GM12878 (cell line): Measurements from ENCODE around the gene KIFBP. TPM values are rescaled to one million over a fixed set of nuclear protein-coding genes. Genes with fewer than 3 reads are reported as not detected.

Experiments
- ATAC-seq: fragments of 200-7000 bp; cut with Tn5 transposase; 3 replicates; pipeline ENCODE4 v1.9.1; 2020; ENCODE audit warnings: mild to moderate bottlenecking, moderate library complexity
- BruUV-seq: library from RNA; stranded (reverse); fragments of 400-500 nt; replicated peaks from 2 replicates; lab custom pipeline; 2021; lab: Mats Ljungman, UMichigan
- CTCF ChIA-PET: fragments of 300-600 bp; sonication (Branson Sonifier 250); formaldehyde crosslinking; extraction: SDS; loops from one replicate; lab custom pipeline; 2021; ENCODE audit warnings: inconsistent platforms; lab: Yijun Ruan, JAX
- POLR2A ChIA-PET: fragments of 350-600 bp; formaldehyde crosslinking; extraction: SDS; loops from one replicate; lab custom pipeline; 2021; ENCODE audit warnings: inconsistent platforms; lab: Charles Lee
- RAD21 ChIA-PET: fragments of 300-600 bp; sonication (Branson Sonifier 250); formaldehyde crosslinking; loops from one replicate; lab custom pipeline; 2023; ENCODE audit warnings: antibody characterized with exemption; ENCODE audit not compliant: unreplicated experiment; lab: Charles Lee
- SMC1A ChIA-PET: fragments of 300-600 bp; sonication (Branson Sonifier 250); formaldehyde crosslinking; loops from one replicate; lab custom pipeline; 2023; ENCODE audit not compliant: unreplicated experiment, uncharacterized antibody; lab: Charles Lee
- DNase-seq: peaks from one replicate; pipeline ENCODE4 v3.0.0-alpha.2; 2011; ENCODE audit warnings: low read depth, low spot score
- FAIRE-seq: peaks from 3 replicates; lab custom pipeline; 2011; peaks lifted over from hg19 to GRCh38; lab: Jason Lieb, UNC
- H2AFZ ChIP-seq: 2 replicates; pipeline ENCODE4 v1.6.0; 2011; ENCODE audit warnings: low read depth, low read length, control low read depth; ENCODE audit not compliant: control insufficient read depth
- H3K27ac ChIP-seq: 2 replicates; pipeline ENCODE4 v1.5.1; 2011; ENCODE audit warnings: control low read depth; ENCODE audit not compliant: control insufficient read depth, insufficient read depth
- H3K27me3 ChIP-seq, 2 experiments: replicated peaks in 1 of 2; 2 replicates each; pipeline versions ENCODE4 v1.6.0 to v1.6.1; 2011; ENCODE audit warnings: low read length in 1 of 2; ENCODE audit not compliant: control insufficient read depth in 2 of 2, insufficient read depth in 2 of 2
- H3K36me3 ChIP-seq, 2 experiments: 2 replicates each; pipeline ENCODE4 v1.5.1; 2011; ENCODE audit warnings: low read length in 1 of 2; ENCODE audit not compliant: control insufficient read depth in 2 of 2, insufficient read depth in 2 of 2
- H3K4me1 ChIP-seq: 2 replicates; pipeline ENCODE4 v1.6.1; 2011; ENCODE audit warnings: mild to moderate bottlenecking, low read length, moderate library complexity, mixed read lengths; ENCODE audit not compliant: control insufficient read depth, insufficient read depth
- H3K4me2 ChIP-seq: 2 replicates; pipeline ENCODE4 v1.6.0; 2011; ENCODE audit warnings: control low read depth; ENCODE audit not compliant: control insufficient read depth, insufficient read depth
- H3K4me3 ChIP-seq: fragments of 200-600 bp; sonication (generic); 2 replicates; pipeline ENCODE4 v1.5.1; 2016
- H3K79me2 ChIP-seq: 2 replicates; pipeline ENCODE4 v1.6.0; 2011; ENCODE audit warnings: low read length; ENCODE audit not compliant: control insufficient read depth, insufficient read depth
- H3K9ac ChIP-seq: 2 replicates; pipeline ENCODE4 v1.8.0; 2011; ENCODE audit warnings: low read length, control low read depth, mixed read lengths; ENCODE audit not compliant: control insufficient read depth, insufficient read depth
- H3K9me3 ChIP-seq: replicated peaks from 3 replicates; pipeline ENCODE4 v1.5.1; 2011; ENCODE audit warnings: mild to moderate bottlenecking, low read length; ENCODE audit not compliant: control insufficient read depth, insufficient read depth
- H4K20me1 ChIP-seq: 2 replicates; pipeline ENCODE4 v1.6.0; 2011; ENCODE audit not compliant: control insufficient read depth, insufficient read depth
- ATF2 ChIP-seq: IDR thresholded peaks from 2 replicates; pipeline ENCODE4 v1.6.1; 2012; ENCODE audit warnings: low read length, inconsistent platforms
- BACH1 ChIP-seq: fragments of 450-650 bp; IDR thresholded peaks from 2 replicates; pipeline ENCODE4 v1.6.1; 2017; ENCODE audit warnings: mild to moderate bottlenecking, borderline replicate concordance
- BCL11A ChIP-seq: IDR thresholded peaks from 2 replicates; pipeline ENCODE4 v1.6.1; 2011; ENCODE audit warnings: low read depth, low read length
- BCLAF1 ChIP-seq: fragments of 450-650 bp; IDR thresholded peaks from 2 replicates; pipeline ENCODE4 v1.6.1; 2017; ENCODE audit warnings: antibody characterized with exemption, mild to moderate bottlenecking, moderate library complexity
- FOXK2 ChIP-seq: fragments of 450-650 bp; IDR thresholded peaks from 2 replicates; pipeline ENCODE4 v1.6.1; 2017; ENCODE audit warnings: mild to moderate bottlenecking, moderate library complexity
- FOXM1 ChIP-seq: IDR thresholded peaks from 2 replicates; pipeline ENCODE4 v1.6.1; 2012; ENCODE audit warnings: low read depth, mild to moderate bottlenecking, inconsistent platforms, low read length, moderate library complexity
- MXI1 ChIP-seq: fragments of 150-350 bp; IDR thresholded peaks from 2 replicates; pipeline ENCODE4 v1.6.1; 2011; ENCODE audit warnings: low read depth, mild to moderate bottlenecking, inconsistent platforms, low read length, improper control_type of control experiment
- NBN ChIP-seq: fragments of 450-650 bp; IDR thresholded peaks from 2 replicates; pipeline ENCODE4 v1.6.1; 2016
- NFYB ChIP-seq: IDR thresholded peaks from 2 replicates; pipeline ENCODE4 v1.6.1; 2011; ENCODE audit warnings: low read depth, mild to moderate bottlenecking, low read length, improper control_type of control experiment, moderate library complexity; ENCODE audit not compliant: insufficient read depth
- PML ChIP-seq: IDR thresholded peaks from 2 replicates; pipeline ENCODE4 v1.6.1; 2012; ENCODE audit warnings: low read length, inconsistent platforms
- PRDM15 ChIP-seq: fragments of 450-650 bp; formaldehyde crosslinking; IDR thresholded peaks from 2 replicates; pipeline ENCODE4 v1.4.0; 2020; ENCODE audit warnings: mild to moderate bottlenecking, moderate library complexity
- SPI1 ChIP-seq: IDR thresholded peaks from 2 replicates; pipeline ENCODE4 v1.6.1; 2011; ENCODE audit warnings: low read depth, mild to moderate bottlenecking, low read length, moderate library complexity, borderline replicate concordance; ENCODE audit not compliant: insufficient read depth
- ZBED1 ChIP-seq: IDR thresholded peaks from 2 replicates; pipeline ENCODE4 v1.6.1; 2016; ENCODE audit warnings: borderline replicate concordance
- ZNF217 ChIP-seq: fragments of 450-650 bp; IDR thresholded peaks from 2 replicates; pipeline ENCODE4 v1.6.1; 2017; ENCODE audit warnings: antibody characterized with exemption, mild to moderate bottlenecking
- WGBS: methylation state at CpG from one replicate; pipeline ENCODE4 v1.1.6; 2016; ENCODE audit warnings: low lambda C conversion rate; ENCODE audit not compliant: insufficient replicate concordance, insufficient coverage; ENCODE audit errors: missing lambda C conversion rate; 5-methylcytosine and 5-hydroxymethylcytosine counted together
- in situ Hi-C: fragments of 300-500 bp; cut with MboI; formaldehyde crosslinking; loops from 9 replicates; pipeline ENCODE4 v1.14.3; 2018; ENCODE audit warnings: mixed read lengths
- intact Hi-C: fragments of 100-400 bp; cut with micrococcal nuclease; formaldehyde crosslinking; loops from one replicate; pipeline ENCODE4 v1.14.2; 2022; ENCODE audit not compliant: unreplicated experiment
- polyA plus RNA-seq, 11 experiments: library from polyadenylated mRNA; depleted of rRNA in 4 of 11; unstranded in 6 of 11; stranded (reverse) in 5 of 11; fragments of >200 nt; fragmentation: Nextera tagmentation in 4 of 11; fragmentation: Illumina TruSeq in 1 of 11; extraction: Ambion mirVana in 4 of 11; extraction: Trizol in 1 of 11; gene quantifications; 1 replicate in 1 of 11; 2 replicates in 10 of 11; pipeline versions ENCODE4 v1.2.1 to v1.2.3, GENCODE V29; 2011 to 2016; ENCODE audit warnings: inconsistent platforms in 2 of 11, missing spikeins in 2 of 11, low read depth in 1 of 11
- total RNA-seq, 4 experiments: library from RNA; depleted of rRNA in 3 of 4; stranded (reverse); fragments of >200 nt in 3 of 4; fragmentation: Illumina TruSeq in 1 of 4; extraction: Trizol in 1 of 4; gene quantifications; 2 replicates each; pipeline versions ENCODE4 v1.2.1 to v1.2.3, GENCODE V29; 2013 to 2021

Gene KIFBP
- total and polyA plus RNA-seq, 10 of the 15 experiments (the other 5 are each of a cell fraction or from before 2014, with no cell fraction given), result 8.6 to 29.5 (median 18.7) TPM

- TF ChIP-seq BCL11A (no peak), ATF2 (no peak), FOXK2 (no peak), FOXM1 (no peak), ZNF217 (no peak), BACH1 (no peak), PRDM15 (no peak), PML (no peak), ZBED1 (no peak)
Observed at GRCh38 chr10:69014171-69014570, 25.6 kb downstream of the KIFBP start (continued).

GRCh38 chr10:69018613-69019012 lies 30.0 kb downstream of the KIFBP start:
- Histone ChIP-seq H3K9ac (no peak overlapping the region), H3K4me1 (0 out of 2 replicates have a peak, but pooled peaks cover 3% of the 10 kb centered on the region), H3K4me2 (no peak overlapping the region), H3K27me3 (no peaks in the 10 kb centered on the region), H4K20me1 (no peaks in the 10 kb centered on the region), H3K9me3 (no peaks in the 10 kb centered on the region), H2AFZ (no peak overlapping the region), H3K79me2 (no peaks in the 10 kb centered on the region), H3K36me3 (peaks cover 0 to 5% of the 10 kb centered on the region in 2 experiments; a peak in 2 of 4 replicates), H3K27ac (no peak overlapping the region), H3K4me3 (no peak overlapping the region)
- ATAC-seq (no peak), FAIRE-seq (no peak), DNase-seq (no peak)
- BruUV-seq, result no TSS peak
- in situ Hi-C loops, result no loop called here
- 96% methylated on average over 3 of the region's 3 CpGs for WGBS
- RAD21 ChIA-PET, result interaction anchor here (1.4 to 1.7 kb wide), 2 partner anchors 33 to 76 kb away, joined by 3 to 4 read pairs; no protein-coding TSS in a partner anchor
- intact Hi-C loops, result no loop called here
- CTCF ChIA-PET, result interaction anchor here (6.6 kb wide), 1 partner anchor 13 kb away, joined by 36 read pairs; no protein-coding TSS in a partner anchor
- POLR2A ChIA-PET, result interaction anchor here (1.2 kb wide), 1 partner anchor 36 kb away, joined by 4 read pairs; no protein-coding TSS in a partner anchor
- SMC1A ChIA-PET, result interaction anchor here (1.0 to 1.5 kb wide), 2 partner anchors 17 to 31 kb away, joined by 3 read pairs; no protein-coding TSS in a partner anchor
- TF ChIP-seq BCLAF1 (no peak), NFYB (no peak), NBN (no peak), MXI1 (no peak), SPI1 (no peak)
